HepG2 (cell line): ENCODE measurements around the gene SSU72. TPM values are rescaled to one million over a fixed set of nuclear protein-coding genes. Genes with fewer than 3 reads are reported as not detected.

ENCODE experiments used
- ASH2L ChIP-seq: fragments of 300-600, 200-600 bp; sonication (generic); IDR thresholded peaks from 2 replicates; pipeline ENCODE4 v1.7.0; 2017; ENCODE audit warnings: low read depth, mild to moderate bottlenecking, moderate library complexity, mixed read lengths, low read length; ENCODE audit not compliant: insufficient read length
- CENPT ChIP-seq: sonication (generic); formaldehyde crosslinking; IDR thresholded peaks from 2 replicates; pipeline ENCODE4 v1.8.0; 2022; ENCODE audit warnings: low read depth, mild to moderate bottlenecking, moderate library complexity, missing genetic modification reagents
- JDP2 ChIP-seq: sonication (generic); formaldehyde crosslinking; IDR thresholded peaks from 2 replicates; pipeline ENCODE4 v1.8.1; 2022; ENCODE audit warnings: missing genetic modification reagents, borderline replicate concordance
- PRPF4 ChIP-seq: fragments of 200-400 bp; formaldehyde crosslinking; IDR thresholded peaks from 2 replicates; pipeline ENCODE4 v1.6.1; 2016; ENCODE audit warnings: low read length, low read depth; ENCODE audit not compliant: poor library complexity, severe bottlenecking
- RBFOX2 ChIP-seq: fragments of 200-400 bp; formaldehyde crosslinking; IDR thresholded peaks from 2 replicates; pipeline ENCODE4 v1.6.1; 2017; ENCODE audit warnings: low read depth, mild to moderate bottlenecking, low read length
- RFX3 ChIP-seq: IDR thresholded peaks from 2 replicates; pipeline ENCODE4 v1.6.1; 2016; ENCODE audit warnings: missing biosample characterization, missing genetic modification reagents
- RFX5 ChIP-seq: IDR thresholded peaks from 2 replicates; pipeline ENCODE4 v1.6.1; 2011; ENCODE audit warnings: low read depth, low read length, improper control_type of control experiment
- SMYD3 ChIP-seq: sonication (generic); formaldehyde crosslinking; IDR thresholded peaks from 2 replicates; pipeline ENCODE4 v1.8.1; 2023; ENCODE audit warnings: mild to moderate bottlenecking, missing genetic modification reagents
- SP1 ChIP-seq, 2 experiments: fragments of 450-650 bp in 1 of 2; sonication (generic) in 1 of 2; formaldehyde crosslinking in 1 of 2; IDR thresholded peaks; 2 replicates each; pipeline versions ENCODE4 v1.4.0 to v1.6.1; 2016 to 2020; ENCODE audit warnings: missing genetic modification reagents in 1 of 2
- TAF15 ChIP-seq: fragments of 200-400 bp; formaldehyde crosslinking; IDR thresholded peaks from one replicate; pipeline ENCODE4 v1.6.1; 2018; ENCODE audit warnings: mild to moderate bottlenecking, low read depth, low read length; ENCODE audit not compliant: poor library complexity, severe bottlenecking
- TBX3 ChIP-seq: fragments of 450-650 bp; IDR thresholded peaks from 2 replicates; pipeline ENCODE4 v1.6.1; 2017; ENCODE audit warnings: antibody characterized with exemption, mild to moderate bottlenecking, inconsistent platforms, borderline replicate concordance
- TP53 ChIP-seq: sonication (generic); formaldehyde crosslinking; conservative IDR thresholded peaks from 2 replicates; pipeline ENCODE4 v1.4.0; 2020; ENCODE audit warnings: missing genetic modification reagents
- TSC22D2 ChIP-seq: sonication (generic); formaldehyde crosslinking; IDR thresholded peaks from 2 replicates; pipeline ENCODE4 v1.5.1; 2020; ENCODE audit warnings: missing genetic modification reagents, mild to moderate bottlenecking, borderline replicate concordance
- ZNF230 ChIP-seq: sonication (generic); formaldehyde crosslinking; IDR thresholded peaks from 2 replicates; pipeline ENCODE4 v1.4.0; 2020; ENCODE audit warnings: mild to moderate bottlenecking, missing genetic modification reagents
- ZNF430 ChIP-seq: sonication (generic); formaldehyde crosslinking; IDR thresholded peaks from 2 replicates; pipeline ENCODE4 v1.9.0; 2021; ENCODE audit warnings: mild to moderate bottlenecking, missing genetic modification reagents
- ZNF558 ChIP-seq: sonication (generic); formaldehyde crosslinking; IDR thresholded peaks from 2 replicates; pipeline ENCODE4 v1.9.0; 2022; ENCODE audit warnings: mild to moderate bottlenecking, missing genetic modification reagents, borderline replicate concordance
- ZNF567 ChIP-seq: sonication (generic); formaldehyde crosslinking; IDR thresholded peaks from 2 replicates; pipeline ENCODE4 v1.8.1; 2023; ENCODE audit warnings: mild to moderate bottlenecking, missing genetic modification reagents, borderline replicate concordance
- ZNF660 ChIP-seq: sonication (generic); formaldehyde crosslinking; IDR thresholded peaks from 2 replicates; pipeline ENCODE4 v1.5.1; 2020; ENCODE audit warnings: mild to moderate bottlenecking, low read depth, missing genetic modification reagents, borderline replicate concordance
- polyA plus RNA-seq, 8 experiments: library from polyadenylated mRNA; depleted of rRNA in 3 of 8; stranded (reverse) in 7 of 8; unstranded in 1 of 8; fragments of >200 nt; fragmentation: Illumina TruSeq in 4 of 8; extraction: Trizol in 4 of 8; gene quantifications; 2 replicates each; pipeline versions ENCODE4 v1.2.1 to v1.2.3, GENCODE V29; 2011 to 2016; ENCODE audit warnings: low read depth in 4 of 8, missing spikeins in 1 of 8, mixed read lengths in 1 of 8; ENCODE audit not compliant: insufficient read depth in 1 of 8
- total RNA-seq, 5 experiments: library from RNA; depleted of rRNA; stranded (reverse); fragments of >200 nt; fragmentation: Illumina TruSeq; extraction: Trizol; gene quantifications; 2 replicates each; pipeline ENCODE4 v1.2.3, GENCODE V29; 2016; ENCODE audit warnings: low read depth in 1 of 5
- TF ChIP-seq, protein P1 (sequence below): sonication (generic); formaldehyde crosslinking; IDR thresholded peaks from 2 replicates; pipeline ENCODE4 v1.4.0; 2020; ENCODE audit warnings: missing genetic modification reagents, mild to moderate bottlenecking, borderline replicate concordance
- TF ChIP-seq, protein P2 (sequence below): sonication (generic); formaldehyde crosslinking; IDR thresholded peaks from 2 replicates; pipeline ENCODE4 v1.5.1; 2020; ENCODE audit warnings: missing genetic modification reagents, mild to moderate bottlenecking, borderline replicate concordance
- TF ChIP-seq, protein P3 (sequence below): sonication (generic); formaldehyde crosslinking; IDR thresholded peaks from 2 replicates; pipeline ENCODE4 v1.5.1; 2020; ENCODE audit warnings: mild to moderate bottlenecking, missing genetic modification reagents, moderate library complexity

SSU72 gene
- total and polyA plus RNA-seq, 2 of the 13 experiments (the other 11 are each of a cell fraction or from before 2014, with no cell fraction given), result 42.8 to 67.1 TPM

DNA sequence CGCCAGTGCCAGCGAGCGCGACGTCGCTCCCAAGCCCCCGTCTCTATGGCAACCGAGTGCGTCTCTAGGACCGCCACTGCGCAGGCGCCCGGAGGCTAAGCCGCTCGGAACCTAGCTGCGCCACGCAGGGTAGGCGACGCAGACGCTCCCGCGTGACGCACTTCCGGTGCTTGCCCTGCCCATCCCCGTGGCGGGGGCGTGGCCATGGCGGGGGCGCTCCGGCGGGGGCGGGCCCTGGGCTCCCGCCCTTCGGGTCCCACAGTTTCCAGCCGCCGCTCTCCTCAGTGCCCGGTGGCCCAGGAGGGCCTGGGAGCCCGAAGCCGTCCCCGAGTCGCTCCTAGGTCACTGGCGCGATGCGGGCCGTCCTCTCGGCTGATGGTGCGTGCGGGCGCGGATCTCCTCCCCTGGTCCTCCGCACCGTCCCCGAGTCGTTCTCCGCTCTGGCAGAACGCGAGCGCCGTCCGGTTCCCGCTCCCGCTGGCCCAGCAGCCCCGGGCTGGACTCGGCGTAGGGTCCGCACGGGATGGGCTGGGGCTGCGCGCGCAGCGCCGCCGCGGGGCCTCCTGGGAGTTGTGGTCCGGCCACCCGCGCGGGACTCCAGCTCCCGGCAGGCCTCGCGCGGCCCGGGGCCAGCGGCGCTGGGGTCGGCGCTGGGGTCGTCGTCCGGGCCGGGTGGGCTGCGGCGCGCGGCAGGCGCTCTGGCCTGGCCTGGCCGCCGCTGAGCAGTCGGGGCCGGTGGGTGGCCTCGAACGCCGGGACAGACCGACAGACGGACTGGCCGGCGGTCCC is 40.8 kb upstream of the SSU72 start, which contains the start of gene MIB2 (continued):
- TF ChIP-seq RFX3 (CRISPR knock-in tag) (peak; percentile 95), TBX3 (no peak), TSC22D2 (CRISPR knock-in tag) (no peak), ZNF567 (peak; percentile 81; the same call in 1 of the 2 replicates), SP1 (IDR thresholded peaks at IDR 0.05) (no peak), SP1 (CRISPR knock-in tag; IDR thresholded peaks at IDR 0.05) (peak; percentile 97), ZNF660 (CRISPR knock-in tag) (no peak), RFX5 (peak; percentile 96), CENPT (CRISPR knock-in tag) (peak; percentile 61; the same call in 1 of the 2 replicates), SMYD3 (CRISPR knock-in tag) (no peak), TP53 (CRISPR knock-in tag) (no peak), ZNF430 (peak; percentile 81; the same call in 1 of the 2 replicates), ZNF558 (CRISPR knock-in tag) (peak; percentile 90; the same call in 1 of the 2 replicates), JDP2 (CRISPR knock-in tag) (no peak), ZNF230 (CRISPR knock-in tag) (peak; percentile 95), ASH2L (peak; percentile 89), TAF15 (peak; percentile 34), PRPF4 (no peak), RBFOX2 (peak; percentile 97)
- TF ChIP-seq, protein P1, sequence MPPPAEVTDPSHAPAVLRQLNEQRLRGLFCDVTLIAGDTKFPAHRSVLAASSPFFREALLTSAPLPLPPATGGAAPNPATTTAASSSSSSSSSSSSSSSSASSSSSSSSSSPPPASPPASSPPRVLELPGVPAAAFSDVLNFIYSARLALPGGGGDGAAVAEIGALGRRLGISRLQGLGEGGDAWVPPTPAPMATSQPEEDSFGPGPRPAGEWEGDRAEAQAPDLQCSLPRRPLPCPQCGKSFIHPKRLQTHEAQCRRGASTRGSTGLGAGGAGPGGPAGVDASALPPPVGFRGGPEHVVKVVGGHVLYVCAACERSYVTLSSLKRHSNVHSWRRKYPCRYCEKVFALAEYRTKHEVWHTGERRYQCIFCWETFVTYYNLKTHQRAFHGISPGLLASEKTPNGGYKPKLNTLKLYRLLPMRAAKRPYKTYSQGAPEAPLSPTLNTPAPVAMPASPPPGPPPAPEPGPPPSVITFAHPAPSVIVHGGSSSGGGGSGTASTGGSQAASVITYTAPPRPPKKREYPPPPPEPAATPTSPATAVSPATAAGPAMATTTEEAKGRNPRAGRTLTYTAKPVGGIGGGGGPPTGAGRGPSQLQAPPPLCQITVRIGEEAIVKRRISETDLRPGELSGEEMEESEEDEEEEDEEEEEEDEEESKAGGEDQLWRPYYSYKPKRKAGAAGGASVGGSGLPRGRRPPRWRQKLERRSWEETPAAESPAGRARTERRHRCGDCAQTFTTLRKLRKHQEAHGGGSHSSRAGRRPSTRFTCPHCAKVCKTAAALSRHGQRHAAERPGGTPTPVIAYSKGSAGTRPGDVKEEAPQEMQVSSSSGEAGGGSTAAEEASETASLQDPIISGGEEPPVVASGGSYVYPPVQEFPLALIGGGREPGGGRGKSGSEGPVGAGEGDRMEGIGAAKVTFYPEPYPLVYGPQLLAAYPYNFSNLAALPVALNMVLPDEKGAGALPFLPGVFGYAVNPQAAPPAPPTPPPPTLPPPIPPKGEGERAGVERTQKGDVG, result 0 out of 2 replicates have a peak, but pooled peaks have one; percentile 51
- TF ChIP-seq, protein P2, sequence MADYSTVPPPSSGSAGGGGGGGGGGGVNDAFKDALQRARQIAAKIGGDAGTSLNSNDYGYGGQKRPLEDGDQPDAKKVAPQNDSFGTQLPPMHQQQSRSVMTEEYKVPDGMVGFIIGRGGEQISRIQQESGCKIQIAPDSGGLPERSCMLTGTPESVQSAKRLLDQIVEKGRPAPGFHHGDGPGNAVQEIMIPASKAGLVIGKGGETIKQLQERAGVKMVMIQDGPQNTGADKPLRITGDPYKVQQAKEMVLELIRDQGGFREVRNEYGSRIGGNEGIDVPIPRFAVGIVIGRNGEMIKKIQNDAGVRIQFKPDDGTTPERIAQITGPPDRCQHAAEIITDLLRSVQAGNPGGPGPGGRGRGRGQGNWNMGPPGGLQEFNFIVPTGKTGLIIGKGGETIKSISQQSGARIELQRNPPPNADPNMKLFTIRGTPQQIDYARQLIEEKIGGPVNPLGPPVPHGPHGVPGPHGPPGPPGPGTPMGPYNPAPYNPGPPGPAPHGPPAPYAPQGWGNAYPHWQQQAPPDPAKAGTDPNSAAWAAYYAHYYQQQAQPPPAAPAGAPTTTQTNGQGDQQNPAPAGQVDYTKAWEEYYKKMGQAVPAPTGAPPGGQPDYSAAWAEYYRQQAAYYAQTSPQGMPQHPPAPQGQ (CRISPR knock-in tag), result no peak
- TF ChIP-seq, protein P3, sequence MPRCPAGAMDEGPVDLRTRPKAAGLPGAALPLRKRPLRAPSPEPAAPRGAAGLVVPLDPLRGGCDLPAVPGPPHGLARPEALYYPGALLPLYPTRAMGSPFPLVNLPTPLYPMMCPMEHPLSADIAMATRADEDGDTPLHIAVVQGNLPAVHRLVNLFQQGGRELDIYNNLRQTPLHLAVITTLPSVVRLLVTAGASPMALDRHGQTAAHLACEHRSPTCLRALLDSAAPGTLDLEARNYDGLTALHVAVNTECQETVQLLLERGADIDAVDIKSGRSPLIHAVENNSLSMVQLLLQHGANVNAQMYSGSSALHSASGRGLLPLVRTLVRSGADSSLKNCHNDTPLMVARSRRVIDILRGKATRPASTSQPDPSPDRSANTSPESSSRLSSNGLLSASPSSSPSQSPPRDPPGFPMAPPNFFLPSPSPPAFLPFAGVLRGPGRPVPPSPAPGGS (CRISPR knock-in tag), result 0 out of 2 replicates have a peak, but pooled peaks have one; percentile 73
